Measurements from ENCODE around the gene CENPB. TPM values are rescaled to one million over a fixed set of nuclear protein-coding genes. Genes with fewer than 3 reads are reported as not detected.

Gene CENPB
- total and polyA plus RNA-seq, 2 of the 4 experiments (the other 2 are of a cell fraction): 45.7 to 59.1 TPM

- no peak overlapping the region for H3K4me2 ChIP-seq (ENCODE audit: low read depth, low read length)
- no peak overlapping the region for H2AFZ ChIP-seq (replicated peaks; ENCODE audit: low read length, poor library complexity)
- no peak overlapping the region for H3K4me3 ChIP-seq (ENCODE audit: insufficient read depth, low read depth, low read length)
- no peak overlapping the region for H4K5ac ChIP-seq (ENCODE audit: low read depth, low read length)
- BruUV-seq (replicated peaks): no TSS peak
- intact Hi-C loops (cut with micrococcal nuclease) (no loop called here), in situ Hi-C loops (cut with MboI; ENCODE audit: low sequenced_read_pairs) (no loop called here), dilution Hi-C loops (cut with HindIII; ENCODE audit: low sequenced_read_pairs, unreplicated experiment) (no loop called here)
- no peak overlapping the region for H2BK5ac ChIP-seq (ENCODE audit: low read depth, low read length, poor library complexity, severe bottlenecking)
- no peak overlapping the region for H2BK120ac ChIP-seq (ENCODE audit: low read depth, low read length)
- no peaks in the 10 kb centered on the region for H4K20me1 ChIP-seq (ENCODE audit: insufficient read depth, low read length)
- no peak overlapping the region for H3K4ac ChIP-seq (ENCODE audit: low read depth, low read length)
- ChIA-PET CTCF (interaction anchor here (0.6 kb wide), 1 partner anchor 66 kb away, joined by 3 read pairs; no protein-coding TSS in a partner anchor), POLR2A (ENCODE audit: unreplicated experiment) (no interaction called here)
- no peak overlapping the region for H3K27ac ChIP-seq (ENCODE audit: insufficient read depth, low read length)
- no peak overlapping the region for H4K8ac ChIP-seq (ENCODE audit: low read depth in 2 of 2, low read length in 2 of 2)
- H3K27me3 ChIP-seq (ENCODE audit: control insufficient read depth, insufficient read depth, low read length): peaks cover 13% of the 10 kb centered on the region
- TF ChIP-seq RCOR1 (IDR thresholded peaks at IDR 0.05; ENCODE audit: insufficient replicate concordance, low read length) (no peak), SMC3 (IDR thresholded peaks at IDR 0.05; ENCODE audit: low read depth, low read length) (no peak), BHLHE40 (IDR thresholded peaks at IDR 0.05; ENCODE audit: low read depth, low read length) (no peak), POLR2A (IDR thresholded peaks at IDR 0.05; ENCODE audit: low read depth, low read length) (no peak), MXI1 (IDR thresholded peaks at IDR 0.05; ENCODE audit: borderline replicate concordance, low read depth, low read length) (no peak), RFX5 (IDR thresholded peaks at IDR 0.05; ENCODE audit: low read depth, low read length) (no peak), FOS (IDR thresholded peaks at IDR 0.05; ENCODE audit: low read depth, low read length) (no peak), USF2 (IDR thresholded peaks at IDR 0.05; ENCODE audit: low read depth, low read length) (no peak), ELK1 (IDR thresholded peaks at IDR 0.05; ENCODE audit: borderline replicate concordance, low read depth, low read length) (no peak), CTCF (conservative IDR thresholded peaks at IDR 0.05; ENCODE audit: low read depth, low read length) (no peak), CHD1 (IDR thresholded peaks at IDR 0.05; ENCODE audit: low read depth, low read length) (no peak), MAFK (IDR thresholded peaks at IDR 0.05; ENCODE audit: low read depth, low read length) (no peak), CEBPB (IDR thresholded peaks at IDR 0.05; ENCODE audit: low read depth, low read length) (no peak)
- no peaks in the 10 kb centered on the region for H3K4me1 ChIP-seq (ENCODE audit: control insufficient read depth, insufficient read depth, low read length)
- no peak overlapping the region for H3K14ac ChIP-seq (replicated peaks; ENCODE audit: low read depth, low read length)
- 50% methylated on average over 2 of the region's 7 CpGs; no CpG with 5 or more reads in 1 of the 2 experiments for WGBS, 2 experiments (ENCODE audit: extremely low coverage in 2 of 2, insufficient read length in 1 of 2)
- no peak overlapping the region for H3K18ac ChIP-seq (ENCODE audit: low read depth, low read length)
- H3K9me3 ChIP-seq (ENCODE audit: control insufficient read depth, insufficient read depth, low read length): no peaks in the 10 kb centered on the region
- no peak for ATAC-seq (ENCODE audit: low read depth)
- no peaks in the 10 kb centered on the region for H3K79me1 ChIP-seq (ENCODE audit: low read depth in 1 of 2, low read length in 2 of 2)
- no peak overlapping the region for H2BK15ac ChIP-seq (ENCODE audit: low read depth, low read length)
- DNase-seq: no peak
- H3K23ac ChIP-seq (ENCODE audit: low read depth, low read length): no peak overlapping the region
- H3K9me1 ChIP-seq (ENCODE audit: insufficient read depth, low read length): no peaks in the 10 kb centered on the region
- H3K36me3 ChIP-seq (ENCODE audit: control insufficient read depth, insufficient read depth, low read length): no peaks in the 10 kb centered on the region
- no peak overlapping the region for H2BK20ac ChIP-seq (ENCODE audit: low read depth, low read length)
- H2AK9ac ChIP-seq (replicated peaks; ENCODE audit: low read depth, low read length, poor library complexity): no peak overlapping the region
- H2AK5ac ChIP-seq (ENCODE audit: low read depth, low read length): no peak overlapping the region
- H4K91ac ChIP-seq (ENCODE audit: insufficient read depth, low read depth, low read length): no peak overlapping the region
- H3K9ac ChIP-seq (ENCODE audit: low read depth, low read length): no peak overlapping the region
- no peak overlapping the region for H3K56ac ChIP-seq (ENCODE audit: extremely low read depth, insufficient read depth, low read length)
These were observed 44.6 kb downstream of the CENPB start for GRCh38 chr20:3741836-3742458.

Data from IMR-90 (cell line).